ENCODE measurements around the gene CCNB2. TPM values are rescaled to one million over a fixed set of nuclear protein-coding genes. Genes with fewer than 3 reads are reported as not detected.

The CCNB2 gene
- total and polyA plus RNA-seq, 9 of the 15 experiments (the other 6 are each of a cell fraction or from before 2014, with no cell fraction given), result 84.8 to 266 (median 124) TPM

- TF ChIP-seq, protein P1, sequence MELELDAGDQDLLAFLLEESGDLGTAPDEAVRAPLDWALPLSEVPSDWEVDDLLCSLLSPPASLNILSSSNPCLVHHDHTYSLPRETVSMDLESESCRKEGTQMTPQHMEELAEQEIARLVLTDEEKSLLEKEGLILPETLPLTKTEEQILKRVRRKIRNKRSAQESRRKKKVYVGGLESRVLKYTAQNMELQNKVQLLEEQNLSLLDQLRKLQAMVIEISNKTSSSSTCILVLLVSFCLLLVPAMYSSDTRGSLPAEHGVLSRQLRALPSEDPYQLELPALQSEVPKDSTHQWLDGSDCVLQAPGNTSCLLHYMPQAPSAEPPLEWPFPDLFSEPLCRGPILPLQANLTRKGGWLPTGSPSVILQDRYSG (tag; conservative IDR thresholded peaks at IDR 0.05; ENCODE audit: low read depth), result no peak
- TF ChIP-seq CBX3 (IDR thresholded peaks at IDR 0.05; ENCODE audit: borderline replicate concordance in 1 of 2, low read length in 2 of 2) (no peak), HINFP (tag; conservative IDR thresholded peaks at IDR 0.05; ENCODE audit: low read depth) (no peak), STAT6 (CRISPR knock-in tag; IDR thresholded peaks at IDR 0.05) (no peak), FOXJ2 (tag; IDR thresholded peaks at IDR 0.05) (no peak), DMBX1 (CRISPR knock-in tag; IDR thresholded peaks at IDR 0.05; ENCODE audit: borderline replicate concordance) (no peak), CTBP1 (IDR thresholded peaks at IDR 0.05; ENCODE audit: borderline replicate concordance) (peak; percentile 35; the same call in 1 of the 2 replicates), DACH1 (IDR thresholded peaks at IDR 0.05; ENCODE audit: partially characterized antibody) (peak; percentile 21), SMAD2 (IDR thresholded peaks at IDR 0.05; ENCODE audit: low read depth, low read length) (no peak), SMC3 (conservative IDR thresholded peaks at IDR 0.05; ENCODE audit: insufficient read depth, low read depth, low read length) (peak; percentile 87), ZBTB34 (CRISPR knock-in tag; IDR thresholded peaks at IDR 0.05) (no peak), CHD2 (IDR thresholded peaks at IDR 0.05; ENCODE audit: low read depth, low read length) (no peak)
- TF ChIP-seq, protein P2, sequence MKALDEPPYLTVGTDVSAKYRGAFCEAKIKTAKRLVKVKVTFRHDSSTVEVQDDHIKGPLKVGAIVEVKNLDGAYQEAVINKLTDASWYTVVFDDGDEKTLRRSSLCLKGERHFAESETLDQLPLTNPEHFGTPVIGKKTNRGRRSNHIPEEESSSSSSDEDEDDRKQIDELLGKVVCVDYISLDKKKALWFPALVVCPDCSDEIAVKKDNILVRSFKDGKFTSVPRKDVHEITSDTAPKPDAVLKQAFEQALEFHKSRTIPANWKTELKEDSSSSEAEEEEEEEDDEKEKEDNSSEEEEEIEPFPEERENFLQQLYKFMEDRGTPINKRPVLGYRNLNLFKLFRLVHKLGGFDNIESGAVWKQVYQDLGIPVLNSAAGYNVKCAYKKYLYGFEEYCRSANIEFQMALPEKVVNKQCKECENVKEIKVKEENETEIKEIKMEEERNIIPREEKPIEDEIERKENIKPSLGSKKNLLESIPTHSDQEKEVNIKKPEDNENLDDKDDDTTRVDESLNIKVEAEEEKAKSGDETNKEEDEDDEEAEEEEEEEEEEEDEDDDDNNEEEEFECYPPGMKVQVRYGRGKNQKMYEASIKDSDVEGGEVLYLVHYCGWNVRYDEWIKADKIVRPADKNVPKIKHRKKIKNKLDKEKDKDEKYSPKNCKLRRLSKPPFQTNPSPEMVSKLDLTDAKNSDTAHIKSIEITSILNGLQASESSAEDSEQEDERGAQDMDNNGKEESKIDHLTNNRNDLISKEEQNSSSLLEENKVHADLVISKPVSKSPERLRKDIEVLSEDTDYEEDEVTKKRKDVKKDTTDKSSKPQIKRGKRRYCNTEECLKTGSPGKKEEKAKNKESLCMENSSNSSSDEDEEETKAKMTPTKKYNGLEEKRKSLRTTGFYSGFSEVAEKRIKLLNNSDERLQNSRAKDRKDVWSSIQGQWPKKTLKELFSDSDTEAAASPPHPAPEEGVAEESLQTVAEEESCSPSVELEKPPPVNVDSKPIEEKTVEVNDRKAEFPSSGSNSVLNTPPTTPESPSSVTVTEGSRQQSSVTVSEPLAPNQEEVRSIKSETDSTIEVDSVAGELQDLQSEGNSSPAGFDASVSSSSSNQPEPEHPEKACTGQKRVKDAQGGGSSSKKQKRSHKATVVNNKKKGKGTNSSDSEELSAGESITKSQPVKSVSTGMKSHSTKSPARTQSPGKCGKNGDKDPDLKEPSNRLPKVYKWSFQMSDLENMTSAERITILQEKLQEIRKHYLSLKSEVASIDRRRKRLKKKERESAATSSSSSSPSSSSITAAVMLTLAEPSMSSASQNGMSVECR (CRISPR knock-in tag; IDR thresholded peaks at IDR 0.05), result no peak
- TF ChIP-seq, protein P3, sequence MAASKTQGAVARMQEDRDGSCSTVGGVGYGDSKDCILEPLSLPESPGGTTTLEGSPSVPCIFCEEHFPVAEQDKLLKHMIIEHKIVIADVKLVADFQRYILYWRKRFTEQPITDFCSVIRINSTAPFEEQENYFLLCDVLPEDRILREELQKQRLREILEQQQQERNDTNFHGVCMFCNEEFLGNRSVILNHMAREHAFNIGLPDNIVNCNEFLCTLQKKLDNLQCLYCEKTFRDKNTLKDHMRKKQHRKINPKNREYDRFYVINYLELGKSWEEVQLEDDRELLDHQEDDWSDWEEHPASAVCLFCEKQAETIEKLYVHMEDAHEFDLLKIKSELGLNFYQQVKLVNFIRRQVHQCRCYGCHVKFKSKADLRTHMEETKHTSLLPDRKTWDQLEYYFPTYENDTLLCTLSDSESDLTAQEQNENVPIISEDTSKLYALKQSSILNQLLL (CRISPR knock-in tag; IDR thresholded peaks at IDR 0.05; ENCODE audit: borderline replicate concordance), result no peak
Observed at GRCh38 chr15:59160880-59161593, 56.1 kb downstream of the CCNB2 start (continued).
